SK-N-SH treated with all-trans-retinoic acid at 6 μM for 48 hours (cell line): ENCODE results near the gene RIMBP2.

Source experiments
- ATAC-seq: fragments of 200-7000 bp; cut with Tn5 transposase; 3 replicates; pipeline ENCODE4 v1.9.1; 2020; ENCODE audit warnings: mild to moderate bottlenecking, moderate library complexity
- ARNTL ChIP-seq: fragments of 450-650 bp; formaldehyde crosslinking; IDR thresholded peaks from 2 replicates; pipeline ENCODE4 v1.5.0; 2020; ENCODE audit warnings: low read depth, mild to moderate bottlenecking, moderate library complexity, borderline replicate concordance
- BACH2 ChIP-seq: fragments of 250-450 bp; sonication (Bioruptor Pico); IDR thresholded peaks from 2 replicates; pipeline ENCODE4 v1.9.0; 2021; ENCODE audit warnings: mild to moderate bottlenecking, borderline replicate concordance
- CSDC2 ChIP-seq: fragments of 250-450 bp; sonication (Bioruptor Pico); IDR thresholded peaks from 2 replicates; pipeline ENCODE4 v1.5.0; 2020; ENCODE audit warnings: mild to moderate bottlenecking, moderate library complexity
- CSRNP3 ChIP-seq: fragments of 250-450 bp; sonication (Bioruptor Pico); IDR thresholded peaks from 2 replicates; pipeline ENCODE4 v1.5.1; 2021; ENCODE audit warnings: mild to moderate bottlenecking, moderate library complexity
- GLIS3 ChIP-seq: fragments of 250-450 bp; sonication (Bioruptor Pico); IDR thresholded peaks from 2 replicates; pipeline ENCODE4 v1.5.0; 2020; ENCODE audit warnings: mild to moderate bottlenecking, moderate library complexity
- ISL1 ChIP-seq: fragments of 250-450 bp; sonication (Bioruptor Pico); IDR thresholded peaks from 2 replicates; pipeline ENCODE4 v2.1.2; 2022; ENCODE audit warnings: mild to moderate bottlenecking, moderate library complexity
- OSR1 ChIP-seq: fragments of 250-450 bp; sonication (Bioruptor Pico); IDR thresholded peaks from 2 replicates; pipeline ENCODE4 v1.8.0; 2022; ENCODE audit warnings: moderate library complexity, mild to moderate bottlenecking, inconsistent platforms
- PATZ1 ChIP-seq: fragments of 250-450 bp; sonication (Bioruptor Pico); IDR thresholded peaks from 2 replicates; pipeline ENCODE4 v1.8.0; 2020; ENCODE audit warnings: mild to moderate bottlenecking, moderate library complexity, borderline replicate concordance
- PPARA ChIP-seq: fragments of 250-450 bp; sonication (Bioruptor Pico); IDR thresholded peaks from 2 replicates; pipeline ENCODE4 v1.5.0; 2020; ENCODE audit warnings: mild to moderate bottlenecking, borderline replicate concordance
- RARB ChIP-seq: fragments of 250-450 bp; sonication (Bioruptor Pico); IDR thresholded peaks from 2 replicates; pipeline ENCODE4 v1.8.0; 2021; ENCODE audit warnings: mild to moderate bottlenecking, moderate library complexity
- SNAI2 ChIP-seq: fragments of 250-450 bp; sonication (Bioruptor Pico); IDR thresholded peaks from 2 replicates; pipeline ENCODE4 v1.5.0; 2020; ENCODE audit warnings: mild to moderate bottlenecking, moderate library complexity
- TCF4 ChIP-seq: fragments of 250-450 bp; sonication (Bioruptor Pico); IDR thresholded peaks from 2 replicates; pipeline ENCODE4 v1.8.0; 2021; ENCODE audit warnings: mild to moderate bottlenecking, moderate library complexity, borderline replicate concordance
- TSHZ2 ChIP-seq: fragments of 250-450 bp; sonication (Bioruptor Pico); IDR thresholded peaks from 2 replicates; pipeline ENCODE4 v1.5.0; 2020; ENCODE audit warnings: mild to moderate bottlenecking, moderate library complexity
- ZC3H10 ChIP-seq: fragments of 250-450 bp; sonication (Bioruptor Pico); IDR thresholded peaks from 2 replicates; pipeline ENCODE4 v1.5.1; 2021; ENCODE audit warnings: mild to moderate bottlenecking, moderate library complexity
- ZFP3 ChIP-seq: fragments of 250-450 bp; sonication (Bioruptor Pico); IDR thresholded peaks from 2 replicates; pipeline ENCODE4 v1.5.0; 2020; ENCODE audit warnings: mild to moderate bottlenecking, moderate library complexity
- ZFP30 ChIP-seq: fragments of 450-650 bp; formaldehyde crosslinking; IDR thresholded peaks from 2 replicates; pipeline ENCODE4 v1.5.0; 2022; ENCODE audit warnings: mild to moderate bottlenecking, moderate library complexity
- ZNF8 ChIP-seq: fragments of 450-650 bp; formaldehyde crosslinking; IDR thresholded peaks from 2 replicates; pipeline ENCODE4 v1.5.0; 2020; ENCODE audit warnings: mild to moderate bottlenecking, moderate library complexity
- TF ChIP-seq, protein P1 (sequence below): fragments of 250-450 bp; sonication (Bioruptor Pico); IDR thresholded peaks from 2 replicates; pipeline ENCODE4 v1.5.1; 2020; ENCODE audit warnings: low read depth, mild to moderate bottlenecking, moderate library complexity
- TF ChIP-seq, protein P2 (sequence below): fragments of 250-450 bp; sonication (Bioruptor Pico); IDR thresholded peaks from 2 replicates; pipeline ENCODE4 v1.8.0; 2021; ENCODE audit warnings: low read depth, mild to moderate bottlenecking, moderate library complexity, borderline replicate concordance

RIMBP2 gene

DNA sequence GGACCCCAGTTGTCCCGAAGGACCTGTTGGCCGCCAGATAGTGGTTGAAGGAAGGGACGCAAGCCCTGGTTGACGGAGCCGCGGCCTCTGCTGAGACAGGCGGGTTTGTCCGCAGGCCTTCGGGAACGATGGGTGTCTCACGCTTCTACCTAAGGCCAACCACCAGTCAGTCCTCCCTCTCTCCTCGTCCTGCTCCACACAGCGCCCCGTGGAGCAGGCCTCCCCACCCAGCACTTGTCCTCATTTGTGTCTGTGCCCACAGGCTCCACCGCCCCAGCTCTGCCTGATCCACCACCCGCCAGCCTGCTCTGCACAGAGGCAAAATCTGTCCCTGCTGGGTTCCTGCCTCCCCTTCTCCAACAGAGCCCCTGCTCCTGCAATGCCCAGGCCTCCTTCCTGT is 41.0 kb downstream of the RIMBP2 start:
- TF ChIP-seq GLIS3 (CRISPR knock-in tag) (no peak), ZFP30 (CRISPR knock-in tag) (no peak), SNAI2 (CRISPR knock-in tag) (no peak), ISL1 (CRISPR knock-in tag) (no peak), CSRNP3 (CRISPR knock-in tag) (no peak)
- TF ChIP-seq, all 23 proteins: peak for 0
- no peak for ATAC-seq

DNA sequence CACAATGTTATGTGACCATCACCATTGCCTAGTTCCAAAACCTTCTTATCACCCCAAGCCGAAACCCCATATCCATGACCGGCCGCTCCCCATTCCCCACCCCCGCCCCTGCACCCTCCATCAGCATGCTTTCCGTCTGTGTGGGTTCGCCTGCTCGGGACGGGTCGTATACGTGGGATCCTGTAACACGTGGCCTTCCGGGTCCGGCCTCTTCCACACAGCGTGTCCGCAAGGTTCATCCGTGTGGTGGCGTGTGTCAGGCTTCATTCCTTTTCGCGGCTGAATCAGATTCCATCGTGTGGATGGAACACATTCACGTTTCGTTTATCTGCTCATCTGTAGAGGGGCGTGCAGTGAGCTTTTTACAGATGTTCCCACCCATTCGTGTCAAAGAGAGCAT is 41.4 kb downstream of the RIMBP2 start:
- TF ChIP-seq ZFP3, result no peak
- TF ChIP-seq OSR1 (CRISPR knock-in tag), result no peak
- TF ChIP-seq, protein P1, sequence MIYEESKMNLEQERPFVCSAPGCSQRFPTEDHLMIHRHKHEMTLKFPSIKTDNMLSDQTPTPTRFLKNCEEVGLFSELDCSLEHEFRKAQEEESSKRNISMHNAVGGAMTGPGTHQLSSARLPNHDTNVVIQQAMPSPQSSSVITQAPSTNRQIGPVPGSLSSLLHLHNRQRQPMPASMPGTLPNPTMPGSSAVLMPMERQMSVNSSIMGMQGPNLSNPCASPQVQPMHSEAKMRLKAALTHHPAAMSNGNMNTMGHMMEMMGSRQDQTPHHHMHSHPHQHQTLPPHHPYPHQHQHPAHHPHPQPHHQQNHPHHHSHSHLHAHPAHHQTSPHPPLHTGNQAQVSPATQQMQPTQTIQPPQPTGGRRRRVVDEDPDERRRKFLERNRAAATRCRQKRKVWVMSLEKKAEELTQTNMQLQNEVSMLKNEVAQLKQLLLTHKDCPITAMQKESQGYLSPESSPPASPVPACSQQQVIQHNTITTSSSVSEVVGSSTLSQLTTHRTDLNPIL (CRISPR knock-in tag), result no peak
- TF ChIP-seq PATZ1 (CRISPR knock-in tag), result no peak
- no peak for TF ChIP-seq RARB (CRISPR knock-in tag)
- no peak for TF ChIP-seq ZC3H10 (CRISPR knock-in tag)
- TF ChIP-seq BACH2, result no peak
- no peak for TF ChIP-seq PPARA (CRISPR knock-in tag)
- no peak for TF ChIP-seq TCF4
- no peak for TF ChIP-seq ARNTL (CRISPR knock-in tag)
- no peak for TF ChIP-seq ZNF8 (CRISPR knock-in tag)
- ATAC-seq, result no peak

GRCh38 chr12:130673036-130673705 is 42.9 kb downstream of the RIMBP2 start:
- TF ChIP-seq ZNF8 (CRISPR knock-in tag) (no peak), GLIS3 (CRISPR knock-in tag) (no peak), ARNTL (CRISPR knock-in tag) (no peak), ZFP3 (no peak), TCF4 (no peak), SNAI2 (CRISPR knock-in tag) (no peak), PPARA (CRISPR knock-in tag) (no peak)
- TF ChIP-seq, protein P2, sequence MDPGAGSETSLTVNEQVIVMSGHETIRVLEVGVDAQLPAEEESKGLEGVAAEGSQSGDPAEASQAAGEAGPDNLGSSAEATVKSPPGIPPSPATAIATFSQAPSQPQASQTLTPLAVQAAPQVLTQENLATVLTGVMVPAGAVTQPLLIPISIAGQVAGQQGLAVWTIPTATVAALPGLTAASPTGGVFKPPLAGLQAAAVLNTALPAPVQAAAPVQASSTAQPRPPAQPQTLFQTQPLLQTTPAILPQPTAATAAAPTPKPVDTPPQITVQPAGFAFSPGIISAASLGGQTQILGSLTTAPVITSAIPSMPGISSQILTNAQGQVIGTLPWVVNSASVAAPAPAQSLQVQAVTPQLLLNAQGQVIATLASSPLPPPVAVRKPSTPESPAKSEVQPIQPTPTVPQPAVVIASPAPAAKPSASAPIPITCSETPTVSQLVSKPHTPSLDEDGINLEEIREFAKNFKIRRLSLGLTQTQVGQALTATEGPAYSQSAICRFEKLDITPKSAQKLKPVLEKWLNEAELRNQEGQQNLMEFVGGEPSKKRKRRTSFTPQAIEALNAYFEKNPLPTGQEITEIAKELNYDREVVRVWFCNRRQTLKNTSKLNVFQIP, result no peak
- no peak for ATAC-seq

GRCh38 chr12:130672089-130672820 is 43.8 kb downstream of the RIMBP2 start:
- ATAC-seq, result no peak
- TF ChIP-seq ZC3H10 (CRISPR knock-in tag) (no peak), CSDC2 (CRISPR knock-in tag) (no peak), TSHZ2 (CRISPR knock-in tag) (no peak), RARB (CRISPR knock-in tag) (no peak)
